ENCODE data around the gene FHIT. TPM values are rescaled to one million over a fixed set of nuclear protein-coding genes. Genes with fewer than 3 reads are reported as not detected.

FHIT gene
- total and polyA plus RNA-seq, 2 of the 4 experiments (the other 2 are of a cell fraction), result 0.07 TPM; not detected in 1

DNA sequence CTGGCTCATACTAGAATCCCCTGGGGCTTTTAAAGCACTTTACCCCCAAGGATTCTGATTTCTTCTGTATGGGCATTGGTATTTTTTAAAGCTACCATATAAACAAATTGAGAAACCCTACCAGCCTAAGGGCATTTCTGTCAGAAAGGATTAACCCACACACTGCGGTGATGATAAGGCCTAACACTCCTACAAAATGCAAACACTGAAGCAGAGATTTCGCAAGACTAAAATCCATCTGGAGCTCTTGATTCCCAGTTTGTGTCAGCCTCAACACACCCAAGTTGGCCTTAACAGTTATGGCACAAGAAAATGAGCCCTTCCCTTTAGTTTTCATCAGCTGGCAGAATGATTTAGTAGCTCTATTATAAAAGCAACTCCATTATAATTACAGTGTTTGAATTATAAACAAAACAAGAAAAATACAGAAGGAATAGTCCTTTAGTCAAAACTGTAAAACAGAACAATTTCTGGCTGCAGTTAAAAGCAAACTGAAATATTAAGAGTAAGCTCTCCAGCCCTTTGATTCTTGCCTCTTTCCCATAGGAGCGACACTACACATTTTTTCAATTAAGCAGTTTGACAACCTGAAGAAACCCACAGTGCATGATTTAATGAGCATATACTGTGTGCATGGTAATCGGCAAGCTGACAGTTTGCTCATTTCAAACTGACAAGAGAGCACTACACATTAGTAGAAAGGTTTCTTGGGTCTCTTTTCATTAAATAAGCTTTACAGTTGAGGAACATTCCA is 441.2 kb downstream of the FHIT start:
- Histone ChIP-seq H3K9ac (ENCODE audit: low read depth, low read length) (no peak overlapping the region), H3K36me3 (ENCODE audit: control insufficient read depth, insufficient read depth, low read length) (no peaks in the 10 kb centered on the region), H2BK15ac (ENCODE audit: low read depth, low read length) (no peak overlapping the region), H3K4ac (ENCODE audit: low read depth, low read length) (no peak overlapping the region), H2AFZ (replicated peaks; ENCODE audit: low read length, poor library complexity) (no peak overlapping the region), H4K8ac (ENCODE audit: low read depth in 2 of 2, low read length in 2 of 2) (no peak overlapping the region), H3K27me3 (ENCODE audit: control insufficient read depth, insufficient read depth, low read length) (no peaks in the 10 kb centered on the region), H3K27ac (ENCODE audit: insufficient read depth, low read length) (no peak overlapping the region), H2AK9ac (replicated peaks; ENCODE audit: low read depth, low read length, poor library complexity) (no peak overlapping the region), H3K4me1 (ENCODE audit: control insufficient read depth, insufficient read depth, low read length) (no peaks in the 10 kb centered on the region), H4K91ac (ENCODE audit: insufficient read depth, low read depth, low read length) (no peak overlapping the region), H3K18ac (ENCODE audit: low read depth, low read length) (no peak overlapping the region), H3K9me3 (ENCODE audit: control insufficient read depth, insufficient read depth, low read length) (no peaks in the 10 kb centered on the region), H3K4me2 (ENCODE audit: low read depth, low read length) (no peak overlapping the region), H3K14ac (replicated peaks; ENCODE audit: low read depth, low read length) (no peak overlapping the region), H2AK5ac (ENCODE audit: low read depth, low read length) (no peak overlapping the region), H2BK5ac (ENCODE audit: low read depth, low read length, poor library complexity, severe bottlenecking) (no peak overlapping the region), H4K20me1 (ENCODE audit: insufficient read depth, low read length) (no peaks in the 10 kb centered on the region), H4K5ac (ENCODE audit: low read depth, low read length) (no peak overlapping the region), H3K9me1 (ENCODE audit: insufficient read depth, low read length) (no peaks in the 10 kb centered on the region), H3K79me1 (ENCODE audit: low read depth in 1 of 2, low read length in 2 of 2) (no peaks in the 10 kb centered on the region), H3K56ac (ENCODE audit: extremely low read depth, insufficient read depth, low read length) (no peak overlapping the region), H3K23ac (ENCODE audit: low read depth, low read length) (no peak overlapping the region), H2BK20ac (ENCODE audit: low read depth, low read length) (no peak overlapping the region), H3K4me3 (ENCODE audit: insufficient read depth, low read depth, low read length) (no peak overlapping the region), H2BK120ac (ENCODE audit: low read depth, low read length) (no peak overlapping the region)
- peak; percentile 29; the same call in 1 of the 2 replicates for ATAC-seq (ENCODE audit: low read depth)
- dilution Hi-C loops (cut with HindIII; ENCODE audit: low sequenced_read_pairs, unreplicated experiment) (no loop called here), in situ Hi-C loops (cut with MboI; ENCODE audit: low sequenced_read_pairs) (no loop called here), intact Hi-C loops (cut with micrococcal nuclease) (no loop called here)
- DNase-seq, result no peak
- TF ChIP-seq NFE2L2 (IDR thresholded peaks at IDR 0.05; ENCODE audit: low read depth, low read length), result no peak
- TF ChIP-seq CEBPB (IDR thresholded peaks at IDR 0.05; ENCODE audit: low read depth, low read length), result 0 out of 2 replicates have a peak, but pooled peaks have one; percentile 51
- no CpG with 5 or more reads among the region's 4 CpGs for WGBS, 2 experiments (ENCODE audit: extremely low coverage in 2 of 2, insufficient read length in 1 of 2)
- no TSS peak for BruUV-seq (replicated peaks)
- POLR2A ChIA-PET (ENCODE audit: unreplicated experiment), result no interaction called here
- CTCF ChIA-PET, result interaction anchor here (0.8 kb wide), 1 partner anchor 12 kb away, joined by 3 read pairs; no protein-coding TSS in a partner anchor
